Epithelial cell of esophagus (primary cell): ENCODE data around the gene PI4KA.
"Not testable (repeated sequence)": the region's sequence is repeated elsewhere in the genome, so short reads cannot be mapped to it uniquely, and the experiment has no call there.

Experiments used
- DNase-seq: peaks from one replicate; pipeline ENCODE4 v3.0.0; 2010; ENCODE audit warnings: low read depth
- H3K4me3 ChIP-seq: 2 replicates; pipeline ENCODE4 v1.5.1; 2011; ENCODE audit warnings: mild to moderate bottlenecking, low read length, control low read depth
- CTCF ChIP-seq: IDR thresholded peaks from 2 replicates; pipeline ENCODE4 v1.5.1; 2011; ENCODE audit warnings: low read depth, mild to moderate bottlenecking, low read length, control low read depth, inconsistent platforms; ENCODE audit not compliant: insufficient read depth; ENCODE audit errors: missing control alignments

PI4KA gene

DNA sequence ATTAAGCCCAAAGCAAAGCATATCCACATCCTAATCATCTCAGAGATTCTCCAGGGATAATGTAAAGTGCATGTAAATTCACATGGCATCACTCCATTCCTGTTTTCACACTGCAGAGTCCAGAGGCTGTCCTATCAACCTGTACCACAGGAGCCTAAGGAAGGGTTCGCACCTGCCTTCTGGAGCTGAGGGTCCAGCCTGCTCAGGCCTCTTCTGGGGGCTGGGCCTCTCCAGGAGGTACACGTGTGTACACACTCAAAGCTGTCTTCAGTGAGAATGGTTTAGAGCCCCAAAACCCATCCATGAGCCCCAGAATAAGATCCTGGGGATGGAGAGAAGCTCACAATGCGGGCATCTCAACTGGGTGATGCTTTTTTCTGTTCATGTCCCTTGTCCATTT, 23.9 kb downstream of the PI4KA start:
- H3K4me3 ChIP-seq = no peak overlapping the region
- DNase-seq = no peak
- no peak for TF ChIP-seq CTCF

DNA sequence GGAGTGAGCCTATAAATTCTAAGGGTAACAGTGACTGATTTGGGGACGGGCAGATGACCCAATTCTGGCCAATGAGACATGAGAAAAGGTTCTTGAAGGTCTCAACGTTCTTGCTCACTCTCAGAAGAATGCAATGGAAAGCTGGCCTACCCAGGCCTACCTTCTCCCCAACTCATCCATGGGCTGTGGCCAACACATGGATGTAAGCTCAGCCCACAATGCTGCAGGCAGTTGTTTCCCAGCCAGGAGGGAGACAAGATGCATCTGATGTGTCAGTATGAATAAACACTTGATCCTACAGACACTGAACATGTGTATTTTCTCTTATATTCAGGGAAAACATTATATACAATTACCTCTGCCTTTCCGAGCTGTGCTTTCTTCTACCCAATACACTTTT, 24.4 kb downstream of the PI4KA start:
- no peak for TF ChIP-seq CTCF

DNA sequence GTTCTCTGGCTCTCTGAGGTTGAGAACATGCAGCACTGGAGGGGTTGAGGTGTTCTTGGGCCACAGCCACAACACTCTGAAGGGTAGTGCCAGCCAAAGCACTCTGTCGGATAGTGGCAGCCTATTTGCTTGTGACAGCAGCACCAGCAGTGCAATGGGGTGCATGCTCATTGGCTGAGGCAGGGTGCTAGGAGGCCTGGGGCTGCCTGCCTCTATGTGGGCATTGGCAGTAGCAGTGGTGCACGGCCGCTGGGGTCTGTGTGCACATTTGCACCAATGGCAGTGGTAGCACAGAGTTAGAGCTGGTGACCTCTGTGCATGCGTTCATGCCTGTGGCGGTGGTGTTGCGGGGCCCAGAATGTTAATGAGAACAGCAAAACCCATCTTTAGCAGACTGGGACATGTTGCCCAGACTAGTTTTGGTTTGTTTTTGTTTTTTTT, 25.4 kb downstream of the PI4KA start:
- H3K4me3 ChIP-seq = no peak overlapping the region
- no peak for TF ChIP-seq CTCF
- DNase-seq = no peak

More for the DNA sequence above, 24.4 kb downstream of the PI4KA start:
- no peak for DNase-seq
- no peak overlapping the region for H3K4me3 ChIP-seq

- no peak for DNase-seq
- H3K4me3 ChIP-seq = no peak overlapping the region
- TF ChIP-seq CTCF = no peak
Observed at GRCh38 chr22:20829491-20830134, 29.0 kb downstream of the PI4KA start.

GRCh38 chr22:20826373-20827152, 32.0 kb downstream of the PI4KA start:
- H3K4me3 ChIP-seq, DNase-seq: not testable (repeated sequence)

DNA sequence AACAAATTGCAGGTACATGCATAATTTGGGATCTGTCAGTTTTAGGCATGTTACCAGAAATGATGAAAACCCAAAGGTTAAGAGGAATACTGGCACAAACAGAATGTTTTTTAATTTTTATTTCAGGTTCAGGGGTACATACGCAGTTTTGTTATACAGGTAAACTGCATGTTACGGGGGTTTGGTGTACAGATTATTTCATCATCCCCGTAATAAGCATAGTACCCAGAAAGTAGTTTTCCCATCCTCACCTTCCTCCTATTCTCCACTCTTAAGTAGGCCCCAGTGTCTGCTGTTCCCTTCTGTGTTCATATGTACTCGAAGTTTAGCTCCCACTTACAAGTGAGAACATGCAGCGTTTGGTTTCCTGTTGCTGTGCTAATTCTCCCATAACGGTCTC, 33.0 kb downstream of the PI4KA start:
- no peak overlapping the region for H3K4me3 ChIP-seq
- no peak for TF ChIP-seq CTCF
- no peak for DNase-seq

DNA sequence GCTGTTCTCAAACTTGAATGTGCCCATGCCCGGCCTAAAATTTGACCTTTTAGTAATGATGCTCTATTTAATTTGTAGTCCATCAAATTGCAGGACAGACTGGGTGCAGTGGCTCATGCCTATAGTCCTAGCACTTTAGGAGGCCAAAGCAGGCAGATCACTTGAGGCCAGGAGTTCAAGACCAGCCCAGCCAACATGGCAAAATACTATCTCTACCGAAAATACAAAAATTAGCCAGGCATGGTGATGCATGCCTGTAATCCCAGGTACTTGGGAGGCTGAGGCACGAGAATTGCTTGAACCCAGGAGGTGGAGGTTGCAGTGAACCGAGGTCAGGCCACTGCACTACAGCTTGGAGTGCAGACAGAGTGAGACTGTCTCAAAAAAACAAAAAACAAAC, 33.4 kb downstream of the PI4KA start:
- H3K4me3 ChIP-seq, DNase-seq: not testable (repeated sequence)

GRCh38 chr22:20823264-20823663, 35.3 kb downstream of the PI4KA start:
- no peak overlapping the region for H3K4me3 ChIP-seq
- DNase-seq = no peak
- TF ChIP-seq CTCF = no peak
